Measurements from ENCODE around the gene GCFC2.
"Not testable (repeated sequence)": the region's sequence is repeated elsewhere in the genome, so short reads cannot be mapped to it uniquely, and the experiment has no call there.

Gene GCFC2

DNA sequence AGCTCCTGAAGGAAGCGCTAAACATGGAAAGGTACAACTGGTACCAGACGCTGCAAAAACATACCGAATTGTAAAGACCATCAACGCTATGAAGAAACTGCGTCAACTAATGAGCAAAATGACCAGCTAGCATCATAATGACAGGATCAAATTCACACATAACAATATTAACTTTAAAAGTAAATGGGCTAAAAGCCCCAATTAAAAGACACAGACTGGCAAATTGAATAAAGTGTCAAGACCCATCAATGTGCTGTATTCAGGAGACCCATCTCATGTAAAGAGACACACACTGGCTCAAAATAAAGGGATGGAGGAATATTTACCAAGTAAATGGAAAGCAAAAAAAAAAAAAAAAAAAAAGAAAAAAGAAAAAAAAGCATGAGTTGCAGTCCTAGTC lies 27.3 kb downstream of the GCFC2 start:
- not testable (repeated sequence) for FAIRE-seq; DNase-seq (ENCODE audit: insufficient read length, low spot score)

GRCh38 chr2:75680402-75680801 lies 30.3 kb downstream of the GCFC2 start:
- no peak for FAIRE-seq

GRCh38 chr2:75679556-75679955 lies 31.2 kb downstream of the GCFC2 start:
- no peak for DNase-seq (ENCODE audit: insufficient read length, low spot score)
- no peak for FAIRE-seq

More at GRCh38 chr2:75680402-75680801, 30.3 kb downstream of the GCFC2 start:
- DNase-seq (ENCODE audit: insufficient read length, low spot score), result no peak

GRCh38 chr2:75676464-75676863 lies 34.3 kb downstream of the GCFC2 start:
- no peak for DNase-seq (ENCODE audit: insufficient read length, low spot score)
- no peak for FAIRE-seq

DNA sequence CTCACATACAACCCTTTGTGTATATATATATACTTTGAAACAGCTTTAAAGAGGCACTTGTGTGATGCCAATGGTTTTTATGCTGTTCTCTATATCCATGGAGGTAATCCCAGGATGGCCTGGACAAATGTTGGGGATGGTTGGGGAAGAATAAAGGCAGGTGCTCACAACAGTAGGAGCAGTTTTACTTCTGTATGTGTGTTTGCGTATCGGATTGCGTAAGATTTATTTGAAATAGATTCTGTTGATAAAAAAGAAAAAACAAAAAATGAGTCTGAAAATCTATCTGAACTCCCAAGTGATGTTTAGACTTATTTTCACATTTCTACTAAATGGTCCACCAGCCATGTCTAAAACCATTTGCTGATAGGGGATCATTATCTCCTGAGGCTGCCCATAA lies 34.8 kb downstream of the GCFC2 start:
- DNase-seq (ENCODE audit: insufficient read length, low spot score) (no peak), FAIRE-seq (no peak)

- DNase-seq (ENCODE audit: insufficient read length, low spot score); FAIRE-seq: not testable (repeated sequence)
These were observed 35.3 kb downstream of the GCFC2 start for GRCh38 chr2:75675423-75675822.

- DNase-seq (ENCODE audit: insufficient read length, low spot score), result no peak
- FAIRE-seq, result no peak
These were observed 42.8 kb downstream of the GCFC2 start for GRCh38 chr2:75667884-75668283.

- FAIRE-seq (no peak), DNase-seq (ENCODE audit: insufficient read length, low spot score) (no peak)
These were observed 43.8 kb downstream of the GCFC2 start for GRCh38 chr2:75666911-75667310.

DNA sequence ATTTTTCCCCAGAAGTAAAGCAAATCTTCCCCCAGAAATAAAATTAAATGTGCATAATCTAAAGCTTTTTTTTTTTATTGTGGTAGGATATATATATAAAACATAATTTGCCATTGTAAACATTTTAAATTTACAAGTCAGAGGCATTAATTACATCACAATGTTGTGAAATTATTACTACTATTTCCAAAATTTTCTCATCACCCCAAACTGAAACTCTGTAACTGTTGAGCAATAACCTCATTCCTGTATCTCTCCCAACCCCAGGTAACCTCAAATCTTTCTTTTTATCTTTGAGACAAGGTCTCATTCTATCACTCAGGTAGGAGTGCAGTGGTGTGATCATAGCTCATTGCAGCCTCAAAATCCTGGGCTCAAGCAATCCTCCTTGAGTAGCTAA lies 52.9 kb downstream of the GCFC2 start:
- no peak for DNase-seq (ENCODE audit: insufficient read length, low spot score)
- FAIRE-seq, result no peak

GRCh38 chr2:75656563-75656962 lies 54.2 kb downstream of the GCFC2 start:
- no peak for DNase-seq (ENCODE audit: insufficient read length, low spot score)
- FAIRE-seq, result no peak

DNA sequence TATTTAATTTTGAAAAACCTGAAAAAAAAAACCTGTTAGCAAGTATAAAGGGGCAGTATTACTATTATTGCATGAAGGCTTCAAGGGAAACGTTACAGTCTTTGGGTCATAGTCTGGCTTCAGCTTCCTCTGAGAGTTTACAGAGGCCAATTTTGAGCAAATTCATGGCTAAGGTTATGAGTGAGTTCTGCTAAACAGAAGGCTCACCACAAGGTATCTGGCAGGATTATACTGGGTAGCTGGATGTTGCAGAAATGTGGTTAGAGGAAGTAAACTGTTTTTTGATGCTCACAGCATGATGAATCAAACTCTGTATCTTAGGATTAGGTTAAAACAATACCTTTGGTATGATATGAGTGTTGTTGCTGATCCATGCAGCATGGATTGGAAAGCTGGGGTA lies 54.9 kb downstream of the GCFC2 start:
- no peak for DNase-seq (ENCODE audit: insufficient read length, low spot score)
- FAIRE-seq, result no peak

DNA sequence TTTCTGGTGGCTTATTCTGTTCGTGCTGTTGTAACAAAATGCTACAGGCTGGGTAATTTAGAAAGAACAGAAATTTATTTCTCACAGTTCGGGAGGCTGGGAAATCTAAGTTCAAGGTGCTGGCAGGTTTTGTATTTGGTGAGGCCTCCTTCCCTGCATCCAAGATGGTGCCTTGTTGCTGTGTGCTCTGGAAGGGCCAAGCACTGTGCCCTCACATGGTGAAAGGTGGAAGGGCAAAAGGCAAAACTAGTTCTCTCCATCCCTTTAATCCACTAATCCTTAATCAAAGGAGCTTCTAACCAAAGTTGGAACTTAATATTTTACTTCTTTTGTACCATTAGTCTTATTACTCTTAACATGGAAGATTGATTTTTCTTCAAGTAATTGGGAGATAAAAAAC lies 56.7 kb downstream of the GCFC2 start:
- FAIRE-seq (no peak), DNase-seq (ENCODE audit: insufficient read length, low spot score) (no peak)

DNA sequence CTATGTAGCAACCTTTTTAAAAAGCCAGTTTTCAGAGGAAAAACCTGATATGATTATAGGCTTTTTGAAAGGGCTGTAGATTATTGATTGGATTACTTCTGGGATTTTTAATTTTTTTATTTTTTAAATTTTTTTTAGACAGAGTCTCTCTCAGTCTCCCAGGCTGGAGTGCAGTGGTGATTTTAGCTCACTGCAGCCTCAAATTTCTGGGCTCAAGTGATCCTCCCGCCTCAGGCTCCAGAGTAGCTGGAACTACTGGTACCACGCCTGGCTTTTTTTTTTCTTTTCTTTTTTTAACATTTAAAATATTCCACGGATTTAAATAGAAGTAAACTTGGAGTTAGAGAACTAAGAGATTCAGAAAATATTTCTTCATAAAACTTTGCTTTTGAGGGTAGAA lies 62.9 kb downstream of the GCFC2 start:
- FAIRE-seq, result no peak
- no peak for DNase-seq (ENCODE audit: insufficient read length, low spot score)

- peak; percentile 94 for DNase-seq (ENCODE audit: insufficient read length, low spot score)
These were observed 63.9 kb downstream of the GCFC2 start, which contains the start of gene MRPL19 for GRCh38 chr2:75646583-75647425. MRPL19 (plus strand) TSS chr2:75646783; CDS start chr2:75646808, 25 bp downstream.

GRCh38 chr2:75646090-75646582 lies 64.6 kb downstream of the GCFC2 start:
- FAIRE-seq, result no peak
- no peak for DNase-seq (ENCODE audit: insufficient read length, low spot score)

More at GRCh38 chr2:75646583-75647425, 63.9 kb downstream of the GCFC2 start, which contains the start of gene MRPL19:
- peak; percentile 95 for FAIRE-seq

DNA sequence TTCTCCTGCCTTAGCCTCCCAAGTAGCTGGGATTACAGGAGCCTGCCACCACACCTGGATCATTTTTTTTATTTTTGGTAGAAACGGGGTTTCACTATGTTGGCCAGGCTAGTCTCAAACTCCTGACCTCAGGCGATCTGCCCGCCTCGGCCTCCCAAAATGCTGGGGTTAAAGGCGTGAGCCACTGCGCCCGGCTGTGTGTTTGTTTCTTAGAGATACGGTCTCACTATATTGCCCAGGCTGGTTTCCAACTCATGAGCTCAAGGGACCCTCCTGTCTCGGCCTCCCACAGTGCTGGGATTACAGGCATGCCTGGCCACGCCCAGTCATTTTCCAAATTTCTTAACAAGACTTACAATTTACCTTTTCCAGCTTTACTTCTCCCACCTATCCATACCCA lies 65.1 kb downstream of the GCFC2 start:
- FAIRE-seq (no peak), DNase-seq (ENCODE audit: insufficient read length, low spot score) (no peak)

DNA sequence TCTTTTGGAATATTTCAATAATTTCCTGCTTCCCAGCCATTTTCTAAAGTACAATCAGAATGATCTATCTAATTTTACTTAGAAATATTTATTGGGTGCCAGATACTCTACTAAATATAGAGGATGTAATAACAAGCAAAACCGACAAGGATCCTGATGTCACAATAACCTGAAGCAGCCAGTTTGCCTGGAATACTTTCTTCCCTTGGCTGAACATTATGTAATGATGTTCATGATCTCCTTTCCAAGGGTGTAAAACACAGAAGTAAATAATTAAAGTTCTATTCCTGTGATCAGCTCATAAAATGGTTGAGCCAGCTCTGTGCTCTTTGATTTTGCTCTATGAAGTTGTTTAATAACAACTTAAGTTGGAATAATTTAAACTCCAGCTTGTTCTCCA lies 66.7 kb downstream of the GCFC2 start:
- DNase-seq (ENCODE audit: insufficient read length, low spot score) (no peak), FAIRE-seq (no peak)

GRCh38 chr2:75641587-75641986 lies 69.1 kb downstream of the GCFC2 start:
- no peak for DNase-seq (ENCODE audit: insufficient read length, low spot score)
- FAIRE-seq, result no peak

DNA sequence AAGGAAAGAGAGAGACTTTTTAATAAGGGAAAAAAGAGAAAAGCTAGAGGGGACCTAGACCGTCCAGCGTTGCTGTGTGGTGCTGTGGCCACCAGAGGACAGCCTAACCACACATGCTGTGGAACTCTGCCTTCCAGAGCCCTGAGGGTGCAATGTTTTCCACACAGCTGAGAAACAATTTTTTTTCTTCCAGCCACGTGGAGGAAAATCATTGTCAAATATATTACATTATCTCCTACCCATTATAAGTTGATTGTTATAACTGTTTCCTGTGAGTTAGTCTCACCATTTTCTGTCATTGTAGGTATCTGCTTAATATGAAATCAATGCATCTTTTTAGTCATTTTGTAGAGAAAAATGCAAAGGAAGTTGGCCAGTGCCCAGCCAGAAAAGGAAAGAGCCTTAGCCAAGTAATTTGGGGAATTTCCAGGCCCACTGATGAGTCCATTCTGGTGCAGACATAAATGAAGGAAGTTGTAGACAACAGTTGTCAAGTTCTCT lies 70.0 kb downstream of the GCFC2 start:
- FAIRE-seq, result no peak

DNA sequence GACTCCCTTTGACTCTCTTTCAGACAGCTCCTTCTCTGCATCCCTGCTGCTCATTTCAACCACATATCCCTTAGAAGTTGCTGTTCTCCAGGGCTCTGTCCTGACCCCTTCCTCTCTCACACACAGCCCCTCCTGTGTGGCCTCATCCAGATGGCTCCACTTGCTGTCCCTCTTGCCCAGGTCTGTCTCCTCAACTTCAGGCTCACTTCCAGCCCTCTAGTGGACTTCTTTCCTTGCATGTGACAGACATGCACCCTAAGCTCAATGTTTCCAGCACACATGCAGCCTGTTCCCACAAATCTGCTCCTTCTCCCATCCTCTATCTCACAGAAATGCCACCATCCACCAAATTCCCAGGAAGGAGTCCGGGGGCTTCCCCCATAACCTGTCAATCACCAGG lies 73.1 kb downstream of the GCFC2 start:
- no peak for DNase-seq (ENCODE audit: insufficient read length, low spot score)
- FAIRE-seq, result no peak

More for the DNA sequence above, 70.0 kb downstream of the GCFC2 start:
- DNase-seq (ENCODE audit: insufficient read length, low spot score), result peak; percentile 67

DNA sequence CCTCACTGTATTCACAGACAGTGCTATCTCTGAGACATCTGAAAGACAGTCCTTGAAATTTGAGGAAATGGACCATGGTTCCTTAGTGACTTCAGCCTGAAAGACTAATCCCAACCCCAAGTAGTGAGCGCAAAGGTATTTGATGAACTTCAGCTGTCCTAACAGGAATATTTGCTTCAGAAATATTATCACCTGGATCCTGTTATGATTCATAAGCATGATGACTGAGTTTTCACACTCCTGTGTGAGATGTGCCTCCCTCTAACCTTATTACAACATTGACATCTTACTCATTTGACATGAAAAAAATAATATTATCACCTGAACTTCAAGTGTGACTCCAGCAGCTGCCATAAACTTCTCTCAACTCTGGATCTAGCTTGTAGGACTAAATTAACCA lies 75.8 kb downstream of the GCFC2 start:
- DNase-seq (ENCODE audit: insufficient read length, low spot score) (no peak), FAIRE-seq (no peak)

- FAIRE-seq, result no peak
- no peak for DNase-seq (ENCODE audit: insufficient read length, low spot score)
These were observed 77.1 kb downstream of the GCFC2 start for GRCh38 chr2:75633620-75634019.
